Measurements from ENCODE around the gene CYFIP2. TPM values are rescaled to one million over a fixed set of nuclear protein-coding genes. Genes with fewer than 3 reads are reported as not detected.
A peak's percentile ranks its signal among the peaks of the same experiment; 100 is the strongest.

CYFIP2 gene
- total RNA-seq, 1 donor from 2014 or later = 319 TPM

- no peak for DNase-seq (ENCODE audit: low spot score)
Observed at GRCh38 chr5:157358871-157359270, 92.9 kb downstream of the CYFIP2 start.

GRCh38 chr5:157359356-157360055 is 93.6 kb downstream of the CYFIP2 start:
- no peak for DNase-seq (ENCODE audit: low spot score)

- peak; percentile 70 for DNase-seq (ENCODE audit: low spot score)
Observed at GRCh38 chr5:157362012-157362411, 96.1 kb downstream of the CYFIP2 start.

- DNase-seq (ENCODE audit: low spot score) = no peak
Observed at GRCh38 chr5:157362502-157362901, 96.6 kb downstream of the CYFIP2 start.

- no peak for DNase-seq (ENCODE audit: low spot score)
Observed at GRCh38 chr5:157362982-157363381, 97.1 kb downstream of the CYFIP2 start.

- no peak for DNase-seq (ENCODE audit: low spot score)
Observed at GRCh38 chr5:157365732-157366131, 99.8 kb downstream of the CYFIP2 start.

GRCh38 chr5:157366741-157367674 is 101.1 kb downstream of the CYFIP2 start:
- peak; percentile 84 for DNase-seq (ENCODE audit: low spot score)

GRCh38 chr5:157369507-157369906 is 103.6 kb downstream of the CYFIP2 start:
- DNase-seq (ENCODE audit: low spot score) = no peak

GRCh38 chr5:157370967-157371366 is 105.0 kb downstream of the CYFIP2 start:
- peak; percentile 72 for DNase-seq (ENCODE audit: low spot score)

- peak; percentile 36 for DNase-seq (ENCODE audit: low spot score)
Observed at GRCh38 chr5:157371655-157372471, 105.9 kb downstream of the CYFIP2 start.

GRCh38 chr5:157372472-157372822 is 106.5 kb downstream of the CYFIP2 start:
- peak; percentile 46 for DNase-seq (ENCODE audit: low spot score)

- DNase-seq (ENCODE audit: low spot score) = no peak
Observed at GRCh38 chr5:157378509-157378908, 112.6 kb downstream of the CYFIP2 start.

GRCh38 chr5:157379983-157380382 is 114.1 kb downstream of the CYFIP2 start:
- DNase-seq (ENCODE audit: low spot score) = no peak

GRCh38 chr5:157381746-157382145 is 115.8 kb downstream of the CYFIP2 start:
- DNase-seq (ENCODE audit: low spot score) = no peak

GRCh38 chr5:157382996-157383800 is 117.3 kb downstream of the CYFIP2 start:
- DNase-seq (ENCODE audit: low spot score) = peak; percentile 82

GRCh38 chr5:157384971-157385709 is 119.2 kb downstream of the CYFIP2 start:
- peak; percentile 98 for DNase-seq (ENCODE audit: low spot score)

GRCh38 chr5:157387041-157387563 is 121.2 kb downstream of the CYFIP2 start:
- no peak for DNase-seq (ENCODE audit: low spot score)

GRCh38 chr5:157387683-157388093 is 121.8 kb downstream of the CYFIP2 start:
- peak; percentile 93 for DNase-seq (ENCODE audit: low spot score)

GRCh38 chr5:157388111-157388710 is 122.3 kb downstream of the CYFIP2 start:
- no peak for DNase-seq (ENCODE audit: low spot score)

- no peak for DNase-seq (ENCODE audit: low spot score)
Observed at GRCh38 chr5:157389103-157389502, 123.2 kb downstream of the CYFIP2 start.
